ENCODE data around the gene TRIO.

Gene TRIO

DNA sequence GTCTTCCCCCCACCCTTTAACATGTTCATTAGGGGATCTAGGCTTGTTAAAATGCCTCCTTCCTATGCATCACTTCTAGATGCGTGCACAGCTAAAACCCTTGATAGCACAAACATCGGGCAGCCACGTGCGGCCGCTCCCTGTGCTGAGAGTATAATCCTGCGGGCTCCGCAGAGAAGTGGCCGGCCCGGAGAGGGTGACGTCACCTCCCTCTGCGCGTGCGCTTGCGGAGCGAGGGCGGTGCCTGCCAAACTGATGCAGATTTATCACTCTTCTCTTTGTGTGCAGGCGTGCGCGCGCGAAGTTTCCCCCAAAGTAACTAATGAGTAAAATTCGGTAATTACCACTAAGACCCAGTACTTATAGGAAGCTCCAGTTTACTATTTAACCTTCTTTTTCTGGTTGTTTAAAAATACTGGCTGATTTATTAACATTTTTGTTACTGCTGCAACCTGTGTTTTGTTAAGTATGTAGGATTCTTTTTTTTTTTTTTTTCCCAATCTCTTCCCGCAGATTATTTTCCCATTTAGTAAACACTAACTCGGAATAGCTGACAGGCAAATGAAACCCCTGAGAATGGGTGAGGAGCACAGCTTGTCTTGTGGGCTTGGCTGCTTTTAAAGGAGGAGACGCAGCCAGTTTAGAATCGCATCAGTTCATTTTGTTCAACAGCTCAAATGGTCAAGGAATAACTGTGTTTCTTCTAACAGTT is 121.6 kb downstream of the TRIO start:
- FAIRE-seq, result peak; percentile 75
- peak; percentile 50; the same call in 1 of the 2 replicates for TF ChIP-seq POLR2A (IDR thresholded peaks at IDR 0.05; ENCODE audit: low read depth, low read length)

DNA sequence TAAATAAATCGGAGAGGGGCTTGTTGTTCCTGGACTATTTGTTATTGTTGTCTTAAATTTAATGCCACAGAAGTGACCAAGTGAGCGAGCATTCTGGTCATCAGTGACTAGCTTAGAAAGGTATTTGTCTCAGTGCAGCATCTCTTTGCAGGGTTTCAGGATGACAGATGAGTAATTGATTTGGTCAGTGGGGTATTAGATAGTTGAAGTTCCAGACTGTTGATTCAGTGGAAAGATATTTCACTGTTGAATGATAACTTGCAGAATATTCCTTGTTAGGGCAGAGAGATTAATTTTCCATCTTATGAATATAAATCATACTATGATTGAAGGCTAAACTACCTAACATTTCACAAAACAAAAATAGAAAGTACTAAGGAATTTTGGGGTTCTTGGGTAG is 122.4 kb downstream of the TRIO start:
- DNase-seq (ENCODE audit: insufficient read length, low spot score), result peak; percentile 34
- no peak for TF ChIP-seq POLR2A (IDR thresholded peaks at IDR 0.05; ENCODE audit: low read depth, low read length)
- peak; percentile 74 for FAIRE-seq

More for the DNA sequence above, 121.6 kb downstream of the TRIO start:
- peak; percentile 70 for DNase-seq (ENCODE audit: insufficient read length, low spot score)

DNA sequence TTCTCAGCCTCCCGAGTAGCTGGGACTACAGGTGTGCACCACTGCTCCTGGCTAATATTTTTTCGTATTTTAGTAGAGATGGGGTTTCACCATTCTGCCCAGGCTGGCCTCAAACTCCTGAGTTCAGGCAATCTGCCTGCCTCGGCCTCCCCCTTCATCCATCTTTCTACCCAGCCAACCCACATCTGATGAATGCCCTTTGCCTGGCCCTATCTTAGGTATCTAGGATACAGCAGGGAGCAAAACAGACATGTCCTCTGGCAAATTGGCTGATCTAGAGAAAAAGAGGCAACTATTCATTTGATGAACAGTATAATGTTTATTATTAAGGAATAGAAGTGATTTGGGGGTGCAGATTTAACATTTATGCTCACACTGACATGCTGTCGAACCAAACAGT is 123.0 kb downstream of the TRIO start:
- FAIRE-seq, result no peak
- no peak for TF ChIP-seq POLR2A (IDR thresholded peaks at IDR 0.05; ENCODE audit: low read depth, low read length)
- no peak for DNase-seq (ENCODE audit: insufficient read length, low spot score)

DNA sequence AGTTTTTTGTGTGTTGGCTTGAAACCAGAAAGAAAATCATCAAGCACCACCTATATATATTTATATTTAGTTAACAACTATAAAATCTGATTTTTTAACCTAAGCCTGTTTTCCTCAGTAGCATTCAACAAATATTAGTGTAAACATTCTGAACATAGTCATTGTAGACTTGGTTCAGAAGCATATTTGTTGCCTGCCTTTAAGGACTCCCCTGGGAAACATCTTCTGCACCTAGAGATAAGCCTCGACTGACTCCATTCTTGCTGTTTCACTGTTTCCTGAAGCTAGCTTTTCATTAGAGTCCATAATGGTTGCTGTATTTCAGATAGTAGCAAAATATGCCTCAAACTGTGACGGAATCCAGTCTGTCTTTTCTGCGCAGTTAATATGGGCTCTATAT is 123.5 kb downstream of the TRIO start:
- TF ChIP-seq POLR2A (IDR thresholded peaks at IDR 0.05; ENCODE audit: low read depth, low read length), result no peak
- no peak for FAIRE-seq
- DNase-seq (ENCODE audit: insufficient read length, low spot score), result no peak

DNA sequence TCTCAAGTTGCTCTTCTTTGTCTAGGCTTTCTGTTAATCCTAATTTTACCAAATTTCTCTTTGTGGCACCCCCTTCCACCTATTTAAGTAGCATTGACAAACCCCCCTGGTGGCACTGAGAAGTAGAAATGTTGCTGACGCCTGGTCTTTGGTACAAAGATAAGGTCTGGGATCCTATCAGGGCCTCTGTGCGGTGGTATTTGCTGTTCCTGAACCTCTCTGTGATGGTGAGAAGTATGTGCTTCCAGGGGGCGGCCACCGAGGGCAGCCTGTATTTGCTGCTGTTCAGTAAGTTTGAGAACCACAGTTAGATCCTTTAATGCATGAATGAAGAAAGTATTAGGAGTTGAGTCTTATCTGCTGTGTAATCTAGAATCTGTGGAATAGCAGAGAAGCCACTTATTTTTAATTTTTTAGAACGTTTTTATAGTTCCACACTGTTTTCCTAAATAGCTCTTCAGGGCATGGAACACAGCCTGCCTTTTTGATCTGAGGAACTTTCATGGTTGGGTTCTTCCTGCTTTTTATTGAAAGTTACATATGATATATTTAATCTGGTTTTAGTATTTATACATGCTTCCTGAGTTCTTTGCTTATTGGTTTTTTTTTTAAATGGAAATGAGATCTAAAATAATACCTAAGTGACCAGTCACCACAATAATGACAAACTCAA is 124.2 kb downstream of the TRIO start:
- TF ChIP-seq POLR2A (IDR thresholded peaks at IDR 0.05; ENCODE audit: low read depth, low read length), result no peak
- DNase-seq (ENCODE audit: insufficient read length, low spot score), result no peak
- no peak for FAIRE-seq

- TF ChIP-seq POLR2A (IDR thresholded peaks at IDR 0.05; ENCODE audit: low read depth, low read length), result no peak
- DNase-seq (ENCODE audit: insufficient read length, low spot score) (peak; percentile 61), FAIRE-seq (peak; percentile 98)
These were observed 125.0 kb downstream of the TRIO start for GRCh38 chr5:14267991-14268708.

- DNase-seq (ENCODE audit: insufficient read length, low spot score), result no peak
- no peak for FAIRE-seq
- no peak for TF ChIP-seq POLR2A (IDR thresholded peaks at IDR 0.05; ENCODE audit: low read depth, low read length)
These were observed 125.6 kb downstream of the TRIO start for GRCh38 chr5:14268738-14269137.

DNA sequence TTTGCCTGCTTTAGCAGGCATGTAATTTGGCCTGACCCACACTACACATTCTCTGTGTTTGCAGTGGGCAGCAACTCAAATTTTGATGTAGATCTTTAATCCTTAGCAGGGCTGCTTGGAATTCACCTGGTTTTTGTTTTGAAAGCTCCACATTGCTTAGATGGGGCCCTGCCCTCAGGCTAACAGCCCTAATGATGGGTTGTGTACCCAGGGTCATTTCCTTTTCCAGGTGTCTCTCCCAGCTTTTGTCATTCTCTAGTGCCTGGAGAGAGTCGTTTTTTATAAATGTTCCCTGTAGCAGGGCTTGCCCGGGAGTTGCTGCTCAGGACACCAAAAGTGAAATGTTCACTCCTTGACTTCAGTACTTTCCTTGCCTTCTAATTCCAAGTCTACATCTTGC is 126.3 kb downstream of the TRIO start:
- FAIRE-seq (peak; percentile 20), DNase-seq (ENCODE audit: insufficient read length, low spot score) (no peak)
- no peak for TF ChIP-seq POLR2A (IDR thresholded peaks at IDR 0.05; ENCODE audit: low read depth, low read length)

- TF ChIP-seq POLR2A (IDR thresholded peaks at IDR 0.05; ENCODE audit: low read depth, low read length), result no peak
- peak; percentile 79 for FAIRE-seq
- peak; percentile 40 for DNase-seq (ENCODE audit: insufficient read length, low spot score)
These were observed 127.1 kb downstream of the TRIO start for GRCh38 chr5:14270209-14270702.

DNA sequence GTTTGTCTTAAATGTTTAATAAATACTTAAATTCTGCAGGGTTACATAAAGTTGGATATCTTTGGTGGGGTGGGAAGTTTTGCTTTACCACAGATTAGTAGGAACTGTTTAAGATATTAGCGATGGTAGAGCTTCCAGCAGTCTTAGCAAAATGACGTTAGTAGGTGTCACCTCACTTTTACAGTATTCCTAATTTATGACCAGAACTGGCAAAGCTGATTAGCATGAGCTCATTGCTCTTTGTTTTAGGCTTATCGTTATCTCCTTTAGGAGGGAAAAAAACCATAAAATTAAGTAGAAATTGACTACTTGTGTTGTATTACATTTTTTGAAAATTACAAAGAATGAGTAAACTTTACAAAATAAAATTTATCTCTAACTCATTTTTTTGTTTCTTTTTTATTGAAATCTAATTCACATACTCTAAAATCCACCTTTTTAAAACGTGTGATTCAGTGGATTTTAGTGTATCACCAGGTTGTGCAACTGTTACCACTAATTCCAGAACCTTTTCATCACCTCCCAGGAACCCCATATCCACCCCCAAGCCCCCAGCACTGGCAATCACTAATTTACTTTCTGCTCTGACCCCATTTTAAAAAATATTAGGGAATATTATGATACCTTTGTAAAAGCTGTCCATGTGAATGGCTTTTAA is 129.5 kb downstream of the TRIO start:
- no peak for TF ChIP-seq POLR2A (IDR thresholded peaks at IDR 0.05; ENCODE audit: low read depth, low read length)
- FAIRE-seq (no peak), DNase-seq (ENCODE audit: insufficient read length, low spot score) (no peak)

GRCh38 chr5:14273207-14273767 is 130.1 kb downstream of the TRIO start:
- FAIRE-seq (no peak), DNase-seq (ENCODE audit: insufficient read length, low spot score) (no peak)
- TF ChIP-seq POLR2A (IDR thresholded peaks at IDR 0.05; ENCODE audit: low read depth, low read length), result no peak

GRCh38 chr5:14276380-14276779 is 133.2 kb downstream of the TRIO start:
- DNase-seq (ENCODE audit: insufficient read length, low spot score), result no peak
- TF ChIP-seq POLR2A (IDR thresholded peaks at IDR 0.05; ENCODE audit: low read depth, low read length), result no peak
- peak; percentile 33 for FAIRE-seq
